HCT116 (cell line): ENCODE results near the gene SYNDIG1.

Experiments used
- CTCF ChIP-seq, 3 experiments: fragments of 200-600 bp in 1 of 3; sonication (generic) in 1 of 3; IDR thresholded peaks in 2 of 3; conservative IDR thresholded peaks in 1 of 3; 2 replicates each; pipeline ENCODE4 v1.5.1; 2012 to 2017; ENCODE audit warnings: low read depth in 2 of 3, low read length in 2 of 3, antibody characterized with exemption in 1 of 3, borderline replicate concordance in 1 of 3, control low read depth in 1 of 3, mild to moderate bottlenecking in 1 of 3, mixed read lengths in 1 of 3, mixed run types in 1 of 3, moderate library complexity in 1 of 3; ENCODE audit not compliant: insufficient read depth in 1 of 3
- POLR2A ChIP-seq: IDR thresholded peaks from 2 replicates; pipeline ENCODE4 v1.7.0; 2011; ENCODE audit warnings: borderline replicate concordance; ENCODE audit not compliant: insufficient read depth, insufficient read length; ENCODE audit errors: extremely low read depth

GRCh38 chr20:24493181-24493580 is 23.8 kb downstream of the SYNDIG1 start:
- no peak for TF ChIP-seq POLR2A
- TF ChIP-seq CTCF (IDR thresholded peaks at IDR 0.05 in 2 of 3, conservative IDR thresholded peaks at IDR 0.05 in 1 of 3; ENCODE audit: borderline replicate concordance in 1 of 3, insufficient read depth in 1 of 3, low read depth in 2 of 3, low read length in 2 of 3): no peak
